PFSK-1 (cell line): Measurements from ENCODE around the gene ABCF1.

ENCODE experiments used
- FOXP2 ChIP-seq: optimal IDR thresholded peaks from 2 replicates; pipeline ENCODE3; 2011; ENCODE audit warnings: borderline replicate concordance, control low read depth, inconsistent platforms; ENCODE audit not compliant: insufficient read depth; ENCODE audit errors: extremely low read length, extremely low read depth
- POLR2AphosphoS5 ChIP-seq: IDR thresholded peaks from 2 replicates; pipeline ENCODE4 v1.6.1; 2012; ENCODE audit warnings: low read depth, mild to moderate bottlenecking, control low read depth, low read length, moderate library complexity
- SIN3A ChIP-seq: IDR thresholded peaks from 2 replicates; pipeline ENCODE4 v1.6.1; 2012; ENCODE audit warnings: mild to moderate bottlenecking, low read length, moderate library complexity, borderline replicate concordance; ENCODE audit not compliant: insufficient read depth
- TAF1 ChIP-seq: IDR thresholded peaks from 2 replicates; pipeline ENCODE4 v1.6.1; 2012; ENCODE audit warnings: low read length, control low read depth, borderline replicate concordance; ENCODE audit not compliant: insufficient read depth
- TF ChIP-seq, protein P1 (sequence below), 2 experiments: IDR thresholded peaks; 2 replicates each; pipeline versions ENCODE4 v1.6.1 to v1.8.0; 2011 to 2012; ENCODE audit warnings: low read depth in 2 of 2, low read length in 2 of 2, control low read depth in 1 of 2, inconsistent platforms in 1 of 2, mild to moderate bottlenecking in 1 of 2, moderate library complexity in 1 of 2; ENCODE audit not compliant: insufficient read depth in 1 of 2

DNA sequence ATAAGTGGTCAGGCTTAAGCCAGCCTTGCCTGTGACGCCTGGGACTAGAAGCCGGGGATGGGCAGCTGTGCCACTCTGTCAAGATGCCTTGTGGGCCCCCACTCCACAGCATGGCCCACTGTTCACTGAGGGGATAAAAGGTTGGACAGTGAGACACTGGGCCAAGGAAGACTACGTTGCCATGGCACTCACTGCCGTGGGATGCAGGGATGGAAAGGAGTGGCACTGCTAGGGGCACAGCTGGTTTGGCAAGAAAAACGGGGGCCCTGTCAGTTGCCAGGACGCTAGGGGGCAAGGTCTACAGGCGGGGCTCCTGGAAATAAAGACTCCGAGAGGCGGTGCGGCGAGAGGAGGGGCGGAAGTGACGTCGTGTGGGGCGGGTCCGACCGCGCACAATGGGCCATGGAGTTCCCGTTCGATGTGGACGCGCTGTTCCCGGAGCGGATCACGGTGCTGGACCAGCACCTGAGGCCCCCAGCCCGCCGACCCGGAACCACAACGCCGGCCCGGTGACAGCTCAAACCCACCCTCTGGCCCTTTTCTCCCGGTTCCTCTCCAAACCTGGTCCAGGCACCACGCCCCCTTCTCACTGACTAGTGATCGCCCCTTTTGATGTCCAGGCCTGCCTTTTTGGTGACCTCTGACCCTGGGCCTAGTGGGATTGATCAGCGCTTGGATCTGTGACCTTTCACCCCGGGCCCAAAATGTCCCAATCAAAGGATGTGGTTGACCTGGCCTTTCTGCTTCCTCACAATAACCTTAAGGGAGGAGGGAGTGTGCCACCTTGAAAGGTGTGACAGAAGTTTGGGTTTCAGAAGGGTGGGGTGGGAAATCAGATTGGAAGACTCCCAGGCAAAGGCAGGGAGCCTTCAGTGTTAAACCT is 55.5 kb downstream of the ABCF1 start, which contains the start of gene ATAT1:
- peak; percentile 85 for TF ChIP-seq POLR2AphosphoS5
- TF ChIP-seq TAF1: no peak
- TF ChIP-seq, protein P1, sequence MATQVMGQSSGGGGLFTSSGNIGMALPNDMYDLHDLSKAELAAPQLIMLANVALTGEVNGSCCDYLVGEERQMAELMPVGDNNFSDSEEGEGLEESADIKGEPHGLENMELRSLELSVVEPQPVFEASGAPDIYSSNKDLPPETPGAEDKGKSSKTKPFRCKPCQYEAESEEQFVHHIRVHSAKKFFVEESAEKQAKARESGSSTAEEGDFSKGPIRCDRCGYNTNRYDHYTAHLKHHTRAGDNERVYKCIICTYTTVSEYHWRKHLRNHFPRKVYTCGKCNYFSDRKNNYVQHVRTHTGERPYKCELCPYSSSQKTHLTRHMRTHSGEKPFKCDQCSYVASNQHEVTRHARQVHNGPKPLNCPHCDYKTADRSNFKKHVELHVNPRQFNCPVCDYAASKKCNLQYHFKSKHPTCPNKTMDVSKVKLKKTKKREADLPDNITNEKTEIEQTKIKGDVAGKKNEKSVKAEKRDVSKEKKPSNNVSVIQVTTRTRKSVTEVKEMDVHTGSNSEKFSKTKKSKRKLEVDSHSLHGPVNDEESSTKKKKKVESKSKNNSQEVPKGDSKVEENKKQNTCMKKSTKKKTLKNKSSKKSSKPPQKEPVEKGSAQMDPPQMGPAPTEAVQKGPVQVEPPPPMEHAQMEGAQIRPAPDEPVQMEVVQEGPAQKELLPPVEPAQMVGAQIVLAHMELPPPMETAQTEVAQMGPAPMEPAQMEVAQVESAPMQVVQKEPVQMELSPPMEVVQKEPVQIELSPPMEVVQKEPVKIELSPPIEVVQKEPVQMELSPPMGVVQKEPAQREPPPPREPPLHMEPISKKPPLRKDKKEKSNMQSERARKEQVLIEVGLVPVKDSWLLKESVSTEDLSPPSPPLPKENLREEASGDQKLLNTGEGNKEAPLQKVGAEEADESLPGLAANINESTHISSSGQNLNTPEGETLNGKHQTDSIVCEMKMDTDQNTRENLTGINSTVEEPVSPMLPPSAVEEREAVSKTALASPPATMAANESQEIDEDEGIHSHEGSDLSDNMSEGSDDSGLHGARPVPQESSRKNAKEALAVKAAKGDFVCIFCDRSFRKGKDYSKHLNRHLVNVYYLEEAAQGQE (IDR thresholded peaks at IDR 0.05; ENCODE audit: insufficient read depth in 1 of 2, low read depth in 2 of 2, low read length in 2 of 2): no peak
- peak; percentile 44; the same call in 1 of the 2 replicates for TF ChIP-seq SIN3A
- no peak for TF ChIP-seq FOXP2
